Endothelial cell of umbilical vein (primary cell): ENCODE measurements around the gene GIT2. TPM values are rescaled to one million over a fixed set of nuclear protein-coding genes. Genes with fewer than 3 reads are reported as not detected.

Source experiments
- BruUV-seq: library from RNA; stranded (reverse); fragments of 400-500 nt; replicated peaks from 2 replicates; lab custom pipeline; 2021; lab: Mats Ljungman, UMichigan
- CTCF ChIA-PET: fragments of 300-600, 350-600 bp; sonication (Branson Sonifier 250); formaldehyde crosslinking; loops from one replicate; lab custom pipeline; 2021; ENCODE audit warnings: antibody characterized with exemption, inconsistent platforms; lab: Charles Lee
- POLR2A ChIA-PET: fragments of 300-600, 350-600 bp; sonication (Branson Sonifier 250); formaldehyde crosslinking; loops from one replicate; lab custom pipeline; 2021; ENCODE audit warnings: antibody characterized with exemption, inconsistent platforms; lab: Charles Lee
- DNase-seq: peaks from one replicate; pipeline ENCODE4 v3.0.0-alpha.2; 2011; ENCODE audit warnings: low read depth, low spot score
- FAIRE-seq: peaks from 2 replicates; lab custom pipeline; 2011; peaks lifted over from hg19 to GRCh38; lab: Jason Lieb, UNC
- H2AFZ ChIP-seq: 2 replicates; pipeline ENCODE4 v1.6.0; 2012; ENCODE audit warnings: low read depth, low read length, control low read depth, inconsistent platforms
- H3K27ac ChIP-seq: 2 replicates; pipeline ENCODE4 v1.5.1; 2011; ENCODE audit warnings: low read depth, mild to moderate bottlenecking, control low read depth, low read length, moderate library complexity; ENCODE audit not compliant: insufficient read depth
- H3K27me3 ChIP-seq, 2 experiments: 2 replicates each; pipeline versions ENCODE4 v1.6.0 to v1.6.1; 2011; ENCODE audit warnings: low read length in 2 of 2, mixed read lengths in 1 of 2; ENCODE audit not compliant: control insufficient read depth in 2 of 2, insufficient read depth in 2 of 2
- H3K36me3 ChIP-seq, 2 experiments: 2 replicates in 1 of 2; 3 replicates in 1 of 2; pipeline ENCODE4 v1.5.1; 2011; ENCODE audit warnings: low read length in 2 of 2, mild to moderate bottlenecking in 1 of 2, moderate library complexity in 1 of 2; ENCODE audit not compliant: control insufficient read depth in 2 of 2, insufficient read depth in 2 of 2; ENCODE audit errors: extremely low read depth in 1 of 2
- H3K4me1 ChIP-seq: 3 replicates; pipeline ENCODE4 v1.5.1; 2011; ENCODE audit warnings: mild to moderate bottlenecking, low read length; ENCODE audit not compliant: control insufficient read depth, insufficient read depth; ENCODE audit errors: extremely low read depth
- H3K4me2 ChIP-seq: 2 replicates; pipeline ENCODE4 v1.6.1; 2011; ENCODE audit warnings: low read length, control low read depth, mixed read lengths; ENCODE audit not compliant: insufficient read depth
- H3K4me3 ChIP-seq, 3 experiments: fragments of 200-600 bp in 1 of 3; sonication (generic), shearing (Covaris generic) in 1 of 3; replicated peaks in 1 of 3; 2 replicates each; pipeline ENCODE4 v1.5.1; 2011 to 2016; ENCODE audit warnings: control low read depth in 3 of 3, low read length in 3 of 3, mild to moderate bottlenecking in 2 of 3, inconsistent platforms in 1 of 3, low read depth in 1 of 3, moderate library complexity in 1 of 3; ENCODE audit not compliant: insufficient read depth in 1 of 3
- H3K79me2 ChIP-seq: 2 replicates; pipeline ENCODE4 v1.6.0; 2012; ENCODE audit warnings: low read length, inconsistent platforms; ENCODE audit not compliant: control insufficient read depth, insufficient read depth
- H3K9ac ChIP-seq: replicated peaks from 2 replicates; pipeline ENCODE3; 2011; ENCODE audit warnings: low read length, control low read depth; ENCODE audit not compliant: insufficient read depth; ENCODE audit errors: extremely low read depth
- H3K9me1 ChIP-seq: replicated peaks from 3 replicates; pipeline ENCODE4 v1.6.0; 2011; ENCODE audit warnings: mild to moderate bottlenecking, low read length; ENCODE audit not compliant: control insufficient read depth, insufficient read depth; ENCODE audit errors: extremely low read depth
- H3K9me3 ChIP-seq: replicated peaks from 2 replicates; pipeline ENCODE4 v1.5.1; 2012; ENCODE audit warnings: low read length, inconsistent platforms; ENCODE audit not compliant: control insufficient read depth, insufficient read depth
- H4K20me1 ChIP-seq: replicated peaks from 2 replicates; pipeline ENCODE3; 2011; ENCODE audit warnings: mild to moderate bottlenecking, low read length; ENCODE audit not compliant: control insufficient read depth, insufficient read depth; ENCODE audit errors: extremely low read depth
- CTCF ChIP-seq, 2 donors: IDR thresholded peaks; 1 replicate in 1 of 2; 2 replicates in 1 of 2; pipeline ENCODE4 v1.5.1; 2011; ENCODE audit warnings: low read length in 2 of 2, mild to moderate bottlenecking in 2 of 2, moderate library complexity in 2 of 2, control low read depth in 1 of 2, inconsistent platforms in 1 of 2, low read depth in 1 of 2; ENCODE audit not compliant: insufficient read depth in 1 of 2; ENCODE audit errors: extremely low read depth in 1 of 2
- EZH2 ChIP-seq: IDR thresholded peaks from 2 replicates; pipeline ENCODE4 v1.6.1; 2012; ENCODE audit warnings: borderline replicate concordance, low read depth, mild to moderate bottlenecking, moderate library complexity, low read length, inconsistent platforms; ENCODE audit not compliant: severe bottlenecking
- FOS ChIP-seq: IDR thresholded peaks from 2 replicates; pipeline ENCODE4 v1.6.1; 2011; ENCODE audit warnings: mild to moderate bottlenecking, low read length, moderate library complexity, borderline replicate concordance; ENCODE audit not compliant: insufficient read depth
- GATA2 ChIP-seq: IDR thresholded peaks from 2 replicates; pipeline ENCODE4 v1.7.0; 2011; ENCODE audit warnings: low read depth, mild to moderate bottlenecking, moderate library complexity, mixed read lengths, low read length; ENCODE audit not compliant: insufficient read length, insufficient read depth
- JUN ChIP-seq: IDR thresholded peaks from 2 replicates; pipeline ENCODE4 v1.6.1; 2011; ENCODE audit warnings: borderline replicate concordance, low read depth; ENCODE audit not compliant: insufficient read length, insufficient read depth
- dilution Hi-C: fragments of 300-500 bp; cut with MboI; formaldehyde crosslinking; loops from one replicate; pipeline ENCODE4 v1.15.0; 2019; ENCODE audit warnings: low sequenced_read_pairs; ENCODE audit not compliant: extremely low pct_ligation_motif_present
- intact Hi-C: fragments of 100-400 bp; cut with micrococcal nuclease; formaldehyde crosslinking; loops from one replicate; pipeline ENCODE4 v1.10.0; 2022
- polyA plus RNA-seq, 4 experiments: library from polyadenylated mRNA; depleted of rRNA in 3 of 4; stranded (reverse) in 3 of 4; unstranded in 1 of 4; fragments of >200 nt; gene quantifications; 2 replicates each; pipeline versions ENCODE4 v1.2.1 to v1.2.3, GENCODE V29; 2011 to 2012; ENCODE audit warnings: missing spikeins in 1 of 4
- total RNA-seq: library from RNA; stranded (reverse); gene quantifications from 2 replicates; pipeline ENCODE4 v1.2.3, GENCODE V29; 2021

The GIT2 gene
- total and polyA plus RNA-seq, 2 donors (not counting 3 experiments of a cell fraction or from before 2014, with no cell fraction given), result 37.3 to 77.2 TPM

- H3K27ac ChIP-seq, result no peak overlapping the region
- FAIRE-seq (no peak), DNase-seq (no peak)
- no peak overlapping the region for H3K4me2 ChIP-seq
- H3K4me3 ChIP-seq, result no peak overlapping the region
- ChIA-PET CTCF (interaction anchor here (1.2 to 9.7 kb wide), 3 partner anchors 16 to 75 kb away, joined by 3 to 147 read pairs (median 20); partner anchors contain the start of gene TCHP), POLR2A (interaction anchor here (0.6 kb wide), 1 partner anchor 492 kb away, joined by 3 read pairs; no protein-coding TSS in a partner anchor)
- H3K36me3 ChIP-seq, result peaks cover 0 to 16% of the 10 kb centered on the region in 2 experiments
- H3K9ac ChIP-seq, result no peak overlapping the region
- no peaks in the 10 kb centered on the region for H3K4me1 ChIP-seq
- no peaks in the 10 kb centered on the region for H3K9me1 ChIP-seq
- H2AFZ ChIP-seq, result no peak overlapping the region
- dilution Hi-C loops (no loop called here), intact Hi-C loops (loop anchor here (1.0 to 2.0 kb wide), 3 partner anchors 26 to 77 kb away; partner anchors contain the start of gene TCHP)
- no peaks in the 10 kb centered on the region for H3K9me3 ChIP-seq
- TF ChIP-seq CTCF (IDR thresholded peaks at IDR 0.05; ENCODE audit: extremely low read depth in 1 of 2, insufficient read depth in 1 of 2, low read depth in 1 of 2, low read length in 2 of 2), result no peak
- no peak for TF ChIP-seq JUN
- no peak for TF ChIP-seq FOS
- TF ChIP-seq GATA2, result no peak
- TF ChIP-seq EZH2, result no peak
- BruUV-seq, result no TSS peak
- no peaks in the 10 kb centered on the region for H4K20me1 ChIP-seq
- no peaks in the 10 kb centered on the region for H3K27me3 ChIP-seq
- H3K79me2 ChIP-seq, result no peaks in the 10 kb centered on the region
Measured at GRCh38 chr12:109926488-109927210, 69.5 kb downstream of the GIT2 start.
